Measurements from ENCODE around the gene RARG.
A peak's percentile ranks its signal among the peaks of the same experiment; 100 is the strongest.
"Not testable (repeated sequence)": the region's sequence is repeated elsewhere in the genome, so short reads cannot be mapped to it uniquely, and the experiment has no call there.

RARG gene

GRCh38 chr12:53208435-53208834 is 23.6 kb downstream of the RARG start:
- DNase-seq (ENCODE audit: low spot score), result no peak

- peak; percentile 82 for DNase-seq (ENCODE audit: low spot score)
Observed at GRCh38 chr12:53207042-53207441, 25.0 kb downstream of the RARG start, which contains the start of gene ITGB7. ITGB7 (minus strand) TSS chr12:53207251; CDS start chr12:53200443, 6,808 bp downstream.

GRCh38 chr12:53205747-53206419 is 26.1 kb downstream of the RARG start:
- DNase-seq (ENCODE audit: low spot score), result peak; percentile 93

- DNase-seq (ENCODE audit: low spot score), result no peak
Observed at GRCh38 chr12:53204351-53204750, 27.7 kb downstream of the RARG start.

- DNase-seq (ENCODE audit: low spot score), result not testable (repeated sequence)
Observed at GRCh38 chr12:53202316-53202715, 29.7 kb downstream of the RARG start.

GRCh38 chr12:53201639-53202038 is 30.4 kb downstream of the RARG start:
- DNase-seq (ENCODE audit: low spot score), result no peak

GRCh38 chr12:53201177-53201541 is 30.9 kb downstream of the RARG start:
- no peak for DNase-seq (ENCODE audit: low spot score)

- peak; percentile 75 for DNase-seq (ENCODE audit: low spot score)
Observed at GRCh38 chr12:53200458-53201176, 31.4 kb downstream of the RARG start.

GRCh38 chr12:53200107-53200457 is 31.9 kb downstream of the RARG start:
- no peak for DNase-seq (ENCODE audit: low spot score)

- no peak for DNase-seq (ENCODE audit: low spot score)
Observed at GRCh38 chr12:53199700-53200099, 32.3 kb downstream of the RARG start.

- DNase-seq (ENCODE audit: low spot score), result no peak
Observed at GRCh38 chr12:53198486-53199110, 33.4 kb downstream of the RARG start.

- no peak for DNase-seq (ENCODE audit: low spot score)
Observed at GRCh38 chr12:53197011-53197640, 34.9 kb downstream of the RARG start.

GRCh38 chr12:53196486-53196885 is 35.5 kb downstream of the RARG start:
- DNase-seq (ENCODE audit: low spot score), result no peak

GRCh38 chr12:53195516-53196420 is 36.2 kb downstream of the RARG start:
- DNase-seq (ENCODE audit: low spot score), result no peak

GRCh38 chr12:53194973-53195372 is 37.0 kb downstream of the RARG start:
- no peak for DNase-seq (ENCODE audit: low spot score)

GRCh38 chr12:53193985-53194716 is 37.9 kb downstream of the RARG start:
- no peak for DNase-seq (ENCODE audit: low spot score)

- no peak for DNase-seq (ENCODE audit: low spot score)
Observed at GRCh38 chr12:53193040-53193439, 39.0 kb downstream of the RARG start.

GRCh38 chr12:53192531-53193021 is 39.4 kb downstream of the RARG start:
- DNase-seq (ENCODE audit: low spot score), result no peak

- DNase-seq (ENCODE audit: low spot score), result no peak
Observed at GRCh38 chr12:53191885-53192530, 40.0 kb downstream of the RARG start.
